GM12874 (cell line): ENCODE data around the gene LMTK2.

Experiments used
- TF ChIP-seq, protein P1 (sequence below): IDR thresholded peaks from 2 replicates; pipeline ENCODE4 v1.5.1; 2011; ENCODE audit warnings: low read depth, mild to moderate bottlenecking, control low read depth, low read length, moderate library complexity; ENCODE audit not compliant: insufficient read depth

LMTK2 gene

DNA sequence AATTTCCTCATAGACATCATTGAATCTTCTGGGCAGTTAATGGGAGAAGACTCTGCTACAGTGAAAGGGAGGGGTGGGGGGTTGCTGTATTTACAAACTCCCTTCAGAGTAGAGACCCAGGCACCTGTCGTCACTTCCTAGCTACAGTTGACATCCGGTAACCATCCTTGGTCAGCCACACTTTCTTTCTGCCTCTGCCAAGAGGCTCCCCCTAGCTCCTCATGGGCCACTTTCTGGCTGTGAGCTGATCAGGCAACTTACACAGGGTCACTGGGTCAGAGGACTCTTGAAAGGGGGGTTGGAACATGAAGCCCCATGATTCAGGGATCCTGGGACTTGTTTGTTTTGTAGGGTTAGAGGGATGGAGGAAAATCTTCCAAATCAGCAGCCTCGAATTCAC, 144.1 kb downstream of the LMTK2 start:
- TF ChIP-seq, protein P1, sequence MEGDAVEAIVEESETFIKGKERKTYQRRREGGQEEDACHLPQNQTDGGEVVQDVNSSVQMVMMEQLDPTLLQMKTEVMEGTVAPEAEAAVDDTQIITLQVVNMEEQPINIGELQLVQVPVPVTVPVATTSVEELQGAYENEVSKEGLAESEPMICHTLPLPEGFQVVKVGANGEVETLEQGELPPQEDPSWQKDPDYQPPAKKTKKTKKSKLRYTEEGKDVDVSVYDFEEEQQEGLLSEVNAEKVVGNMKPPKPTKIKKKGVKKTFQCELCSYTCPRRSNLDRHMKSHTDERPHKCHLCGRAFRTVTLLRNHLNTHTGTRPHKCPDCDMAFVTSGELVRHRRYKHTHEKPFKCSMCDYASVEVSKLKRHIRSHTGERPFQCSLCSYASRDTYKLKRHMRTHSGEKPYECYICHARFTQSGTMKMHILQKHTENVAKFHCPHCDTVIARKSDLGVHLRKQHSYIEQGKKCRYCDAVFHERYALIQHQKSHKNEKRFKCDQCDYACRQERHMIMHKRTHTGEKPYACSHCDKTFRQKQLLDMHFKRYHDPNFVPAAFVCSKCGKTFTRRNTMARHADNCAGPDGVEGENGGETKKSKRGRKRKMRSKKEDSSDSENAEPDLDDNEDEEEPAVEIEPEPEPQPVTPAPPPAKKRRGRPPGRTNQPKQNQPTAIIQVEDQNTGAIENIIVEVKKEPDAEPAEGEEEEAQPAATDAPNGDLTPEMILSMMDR = no peak

DNA sequence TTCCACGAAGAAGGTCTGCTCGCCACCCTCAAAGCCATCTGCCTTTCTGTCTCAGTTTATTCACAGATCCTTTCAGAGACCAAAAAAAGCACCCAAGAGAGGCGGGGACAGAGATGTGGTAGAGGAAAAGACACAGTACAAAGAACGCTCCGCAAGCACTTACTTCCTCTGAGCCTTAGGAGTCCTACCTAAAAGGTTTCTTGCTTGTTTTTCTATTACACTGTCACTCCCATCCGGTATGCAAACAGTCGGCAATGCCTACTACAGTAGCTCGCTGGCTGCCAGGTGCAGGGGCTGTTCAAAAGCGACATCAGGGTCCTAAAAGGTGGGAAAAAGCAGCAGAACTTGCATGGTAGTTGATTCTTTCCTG, 144.6 kb downstream of the LMTK2 start:
- TF ChIP-seq, protein P1 = no peak

DNA sequence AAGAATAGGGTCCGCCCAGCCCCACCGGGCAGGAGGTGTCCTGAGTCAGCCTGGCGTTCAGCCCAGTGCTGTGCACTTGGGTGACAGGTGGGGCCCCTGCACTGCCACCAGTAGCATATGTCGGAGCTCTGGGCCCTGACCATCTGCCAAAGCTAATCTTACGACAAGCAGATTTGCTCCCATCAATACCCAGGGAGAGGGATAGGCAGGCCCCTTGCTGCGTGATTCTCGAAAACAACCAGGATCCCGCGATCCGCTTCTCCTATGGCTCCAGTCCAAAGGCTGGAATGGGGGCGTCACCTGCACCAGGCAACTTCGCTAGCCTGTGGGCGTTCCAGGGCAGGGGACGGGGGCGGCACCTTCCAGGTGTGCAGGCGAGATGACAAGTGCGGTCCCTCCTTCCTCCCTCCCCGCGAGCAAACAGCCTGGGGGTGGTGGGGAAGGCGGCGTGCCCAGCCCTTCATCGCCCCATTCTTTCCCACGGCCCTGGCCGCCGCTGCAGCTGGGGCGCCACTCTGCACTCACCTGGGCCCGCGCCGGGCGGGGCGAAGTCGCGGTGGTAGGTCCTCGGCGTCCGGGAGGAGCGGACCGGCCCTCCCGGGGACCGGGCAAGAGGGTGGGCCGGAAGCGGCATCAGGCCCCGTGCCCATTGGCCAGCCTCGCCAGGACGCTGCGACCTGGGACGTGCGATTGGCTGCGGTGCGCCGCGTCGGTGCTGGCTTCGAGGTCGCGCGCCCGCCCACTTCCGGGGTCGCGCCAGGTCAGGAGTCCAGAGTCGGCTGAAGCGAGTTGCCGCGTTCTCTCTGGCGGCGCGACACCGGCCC, 145.2 kb downstream of the LMTK2 start, which contains the start of gene TECPR1:
TSS of gene TECPR1 (minus strand) at position 632 of the 824 bp plus-strand sequence. CDS start 6,086 bp downstream, outside the sequence.
- TF ChIP-seq, protein P1 = no peak

DNA sequence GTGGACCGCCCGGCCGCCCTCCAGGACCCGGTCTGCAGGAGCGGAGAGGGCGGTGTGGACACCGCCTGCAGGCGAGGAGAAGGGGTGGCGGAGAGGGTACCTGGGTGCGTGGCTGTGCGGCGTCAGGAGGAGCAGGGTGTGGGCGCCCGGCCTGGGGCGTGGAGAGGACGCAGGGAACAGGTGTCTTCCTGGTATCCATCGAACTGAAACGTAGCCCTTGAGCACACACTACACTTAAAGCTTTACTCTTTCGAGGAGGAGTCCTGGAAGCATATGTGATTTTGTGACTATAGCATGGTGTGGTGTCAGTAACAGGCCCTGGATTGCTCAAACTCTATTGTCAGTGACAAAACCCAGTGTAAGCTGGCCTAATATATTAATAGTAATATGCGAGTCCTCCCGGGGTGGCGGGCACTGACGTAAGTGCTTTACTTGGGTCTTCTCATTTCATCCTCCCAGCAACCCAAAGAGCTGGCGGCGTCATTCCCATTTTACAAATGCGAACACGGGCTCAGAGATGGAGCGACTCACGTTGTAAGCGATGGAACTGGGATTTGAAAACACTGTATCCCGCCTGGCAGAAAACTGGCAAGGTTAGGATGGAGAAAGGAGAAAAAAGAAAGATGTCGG, 145.9 kb downstream of the LMTK2 start:
- TF ChIP-seq, protein P1 = no peak

DNA sequence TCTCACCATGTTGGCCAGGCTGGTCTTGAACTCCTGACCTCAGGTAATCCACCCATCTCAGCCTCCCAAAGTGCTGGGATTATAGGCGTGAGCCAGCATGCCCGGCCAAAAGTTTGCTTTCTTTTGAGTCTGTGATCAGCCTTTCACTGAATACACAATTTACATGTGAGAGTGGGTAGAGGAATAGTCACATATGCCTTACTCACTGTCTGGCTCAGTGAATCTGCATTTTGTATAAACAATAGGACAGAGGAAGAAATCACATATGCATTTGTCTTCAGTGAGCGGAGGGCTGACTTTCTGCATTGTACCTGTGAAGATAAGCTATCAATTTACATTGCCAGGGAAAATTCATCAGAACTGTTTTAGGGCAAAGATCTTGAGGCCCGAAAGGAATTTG, 147.9 kb downstream of the LMTK2 start:
- TF ChIP-seq, protein P1 = no peak

DNA sequence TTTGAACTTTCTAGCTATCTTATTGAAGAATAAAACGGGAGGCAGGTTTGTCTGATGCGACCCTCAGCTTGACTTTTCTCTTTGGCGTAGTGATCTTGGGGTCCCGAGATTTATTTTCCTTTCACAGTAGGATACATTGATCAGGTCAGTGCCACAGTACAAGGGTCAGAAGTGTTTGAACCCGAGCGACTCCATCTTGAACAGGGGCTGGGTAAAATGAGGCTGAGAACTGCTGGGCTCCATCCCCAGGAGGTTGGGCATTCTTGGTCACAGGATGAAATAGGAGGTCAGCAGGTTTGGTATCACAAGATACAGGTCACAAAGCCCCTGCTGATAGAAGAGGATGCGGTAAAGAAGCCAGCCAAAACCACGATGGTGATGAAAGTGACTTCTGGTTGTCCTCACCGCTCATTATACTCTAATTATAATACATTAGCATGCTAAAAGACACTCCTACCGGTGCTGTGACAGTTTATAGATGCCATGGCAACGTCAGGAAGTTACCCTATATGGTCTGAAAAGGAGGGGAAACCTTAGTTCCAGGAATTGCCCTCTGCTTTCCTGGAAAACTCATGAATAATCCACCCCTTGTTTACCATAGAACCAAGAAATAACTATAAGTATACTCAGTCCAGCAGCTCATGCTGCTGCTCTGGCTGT, 148.4 kb downstream of the LMTK2 start:
- TF ChIP-seq, protein P1 = no peak

DNA sequence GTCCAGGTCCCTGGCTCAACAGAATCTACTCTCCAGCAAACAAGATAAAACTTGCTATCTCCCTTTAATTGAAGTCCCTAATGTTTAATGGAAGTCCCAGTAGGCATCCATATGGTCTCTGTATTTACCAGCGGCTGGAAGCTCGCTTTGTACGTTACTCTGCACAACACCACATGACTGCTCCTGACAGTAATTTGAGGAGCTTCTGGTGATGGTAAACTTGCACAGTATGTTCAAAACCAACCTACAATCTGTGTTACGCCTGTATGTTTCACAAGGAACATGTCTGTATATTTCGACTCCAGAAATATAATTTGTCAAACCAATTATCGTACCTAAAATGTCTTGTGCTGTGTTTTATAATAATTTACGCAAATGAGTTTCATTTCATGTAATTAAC, 149.8 kb downstream of the LMTK2 start:
- TF ChIP-seq, protein P1 = no peak
